Activated CD4-positive, alpha-beta T cell treated with anti-CD3 and anti-CD28 coated beads for 36 hours (primary cell): Measurements from ENCODE around the gene RABIF. TPM values are rescaled to one million over a fixed set of nuclear protein-coding genes. Genes with fewer than 3 reads are reported as not detected.

Experiments used
- ATAC-seq: fragments of 200-7000 bp; cut with Tn5 transposase; one replicate; pipeline ENCODE4 v1.10.0; 2021; ENCODE audit warnings: mild to moderate bottlenecking, moderate library complexity
- CTCF ChIA-PET: fragments of 350-600 bp; sonication (Branson Sonifier 250); formaldehyde crosslinking; loops from one replicate; lab custom pipeline; 2021; ENCODE audit warnings: antibody characterized with exemption; lab: Charles Lee
- POLR2A ChIA-PET: fragments of 350-600 bp; sonication (Branson Sonifier 250); formaldehyde crosslinking; loops from one replicate; lab custom pipeline; 2021; ENCODE audit warnings: antibody characterized with exemption, inconsistent platforms; lab: Charles Lee
- DNase-seq: peaks from one replicate; pipeline ENCODE4 v3.0.0-alpha.2; 2020
- H3K27ac Mint-ChIP-seq: one replicate; pipeline ENCODE4 v1.8.0; 2021; ENCODE audit warnings: mixed read lengths
- H3K27me3 Mint-ChIP-seq: one replicate; pipeline ENCODE4 v1.8.0; 2021; ENCODE audit warnings: mixed read lengths
- H3K36me3 Mint-ChIP-seq: one replicate; pipeline ENCODE4 v1.8.0; 2021; ENCODE audit warnings: low read depth, mixed read lengths
- H3K4me1 Mint-ChIP-seq: one replicate; pipeline ENCODE4 v1.8.0; 2021; ENCODE audit warnings: mixed read lengths
- H3K4me3 Mint-ChIP-seq: one replicate; pipeline ENCODE4 v1.8.0; 2021; ENCODE audit warnings: mild to moderate bottlenecking, moderate library complexity, mixed read lengths
- H3K9me3 Mint-ChIP-seq: one replicate; pipeline ENCODE4 v1.8.0; 2021; ENCODE audit warnings: low read depth, mixed read lengths
- intact Hi-C, 2 experiments: fragments of 100-400 bp; cut with DNase I in 1 of 2; cut with micrococcal nuclease in 1 of 2; formaldehyde crosslinking; loops; one replicate each; pipeline versions ENCODE4 v1.14.2 to v1.15.1; 2022 to 2024; cut with DNase I, micrococcal nuclease
- total RNA-seq, 2 experiments: library from RNA; stranded (reverse); gene quantifications; one replicate each; pipeline ENCODE4 v1.2.3, GENCODE V29; 2021

RABIF gene
- total RNA-seq, 2 experiments from 2014 or later: 6.8 to 7.4 TPM

GRCh38 chr1:202852163-202852904 is 36.6 kb downstream of the RABIF start:
- H3K27ac Mint-ChIP-seq: no peak overlapping the region
- intact Hi-C loops: loop anchor here (2.0 kb wide), 2 partner anchors 102 to 130 kb away; no protein-coding TSS in a partner anchor
- peak; percentile 70 for DNase-seq
- POLR2A ChIA-PET: no interaction called here
- no peak overlapping the region for H3K4me3 Mint-ChIP-seq
- CTCF ChIA-PET: interaction anchor here (0.6 to 1.2 kb wide), 6 partner anchors 12 to 744 kb away, joined by 3 to 9 read pairs (median 3); no protein-coding TSS in a partner anchor
- peaks cover 6% of the 10 kb centered on the region for H3K4me1 Mint-ChIP-seq
- no peaks in the 10 kb centered on the region for H3K27me3 Mint-ChIP-seq
- peak; percentile 80 for ATAC-seq
- H3K36me3 Mint-ChIP-seq: no peaks in the 10 kb centered on the region
- no peaks in the 10 kb centered on the region for H3K9me3 Mint-ChIP-seq

- Mint-ChIP-seq H3K4me1 (peaks cover 6% of the 10 kb centered on the region), H3K4me3 (no peak overlapping the region), H3K27me3 (peaks cover 2% of the 10 kb centered on the region), H3K9me3 (no peaks in the 10 kb centered on the region), H3K27ac (no peak overlapping the region), H3K36me3 (no peaks in the 10 kb centered on the region)
- ChIA-PET POLR2A (interaction anchor here (0.6 kb wide), 1 partner anchor 546 kb away, joined by 3 read pairs; no protein-coding TSS in a partner anchor), CTCF (interaction anchor here (0.7 to 1.2 kb wide), 3 partner anchors 100 to 366 kb away, joined by 3 to 9 read pairs (median 3); no protein-coding TSS in a partner anchor)
- DNase-seq: no peak
- intact Hi-C loops: no loop called here
- no peak for ATAC-seq
These were observed 38.2 kb downstream of the RABIF start for GRCh38 chr1:202850593-202851362.

DNA sequence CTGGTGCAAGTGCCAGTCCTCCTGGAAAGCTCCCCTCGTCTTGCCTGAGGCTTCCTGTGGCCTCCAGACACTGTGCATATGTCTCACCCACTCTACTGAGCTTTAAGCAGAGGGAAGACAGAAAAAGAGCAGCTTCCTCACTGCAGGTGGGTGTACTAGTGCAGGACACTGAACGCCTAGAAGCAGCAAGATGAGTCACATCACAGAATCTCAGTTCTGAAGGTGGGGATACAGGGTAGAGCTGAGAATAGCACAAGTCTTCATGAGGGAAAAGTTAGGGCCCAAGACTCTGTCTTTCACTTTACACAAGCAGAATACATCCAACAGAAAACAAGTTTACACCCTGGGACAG is 40.8 kb downstream of the RABIF start:
- ATAC-seq (peak; percentile 83), DNase-seq (no peak)
- intact Hi-C loops: no loop called here
- Mint-ChIP-seq H3K4me1 (peaks cover 6% of the 10 kb centered on the region), H3K4me3 (no peak overlapping the region), H3K9me3 (no peaks in the 10 kb centered on the region), H3K27ac (no peak overlapping the region), H3K27me3 (peaks cover 2% of the 10 kb centered on the region), H3K36me3 (no peaks in the 10 kb centered on the region)
- ChIA-PET CTCF (interaction anchor here (0.6 to 2.0 kb wide), 3 partner anchors 42 to 191 kb away, joined by 3 to 7 read pairs (median 3); no protein-coding TSS in a partner anchor), POLR2A (interaction anchor here (0.6 kb wide), 1 partner anchor 105 kb away, joined by 4 read pairs; no protein-coding TSS in a partner anchor)

- intact Hi-C loops: no loop called here
- no peak overlapping the region for H3K27ac Mint-ChIP-seq
- no peak overlapping the region for H3K4me3 Mint-ChIP-seq
- ChIA-PET POLR2A (interaction anchor here (0.7 kb wide), 1 partner anchor 689 kb away, joined by 3 read pairs; no protein-coding TSS in a partner anchor), CTCF (no interaction called here)
- ATAC-seq (no peak), DNase-seq (no peak)
- H3K36me3 Mint-ChIP-seq: no peaks in the 10 kb centered on the region
- H3K27me3 Mint-ChIP-seq: peaks cover 2% of the 10 kb centered on the region
- H3K4me1 Mint-ChIP-seq: peaks cover 6% of the 10 kb centered on the region
- H3K9me3 Mint-ChIP-seq: no peaks in the 10 kb centered on the region
These were observed 44.0 kb downstream of the RABIF start for GRCh38 chr1:202844935-202845334.

DNA sequence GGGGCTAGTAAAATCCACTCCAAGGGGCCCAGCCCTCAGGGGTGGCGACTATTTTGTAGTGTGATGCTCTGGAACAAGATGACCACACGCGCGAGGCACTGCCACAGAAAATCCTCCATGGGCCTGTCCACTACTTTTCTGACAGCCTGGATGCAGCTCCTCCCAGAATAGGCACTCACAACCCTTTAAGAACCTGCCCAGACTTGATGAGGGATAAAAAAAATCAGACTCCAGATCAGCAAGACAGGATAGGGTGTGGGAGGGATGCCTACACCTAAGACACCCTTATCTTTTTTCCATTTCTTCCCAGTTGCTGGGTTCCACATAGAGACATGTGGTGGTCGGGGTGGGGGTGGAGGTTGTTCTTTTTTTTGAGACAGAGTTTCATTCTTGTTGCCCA is 44.7 kb downstream of the RABIF start:
- no peak for DNase-seq
- Mint-ChIP-seq H3K27me3 (peaks cover 2% of the 10 kb centered on the region), H3K9me3 (no peaks in the 10 kb centered on the region), H3K4me1 (peaks cover 6% of the 10 kb centered on the region), H3K27ac (no peak overlapping the region), H3K36me3 (no peaks in the 10 kb centered on the region), H3K4me3 (no peak overlapping the region)
- no peak for ATAC-seq
- ChIA-PET CTCF (no interaction called here), POLR2A (no interaction called here)
- intact Hi-C loops: no loop called here

DNA sequence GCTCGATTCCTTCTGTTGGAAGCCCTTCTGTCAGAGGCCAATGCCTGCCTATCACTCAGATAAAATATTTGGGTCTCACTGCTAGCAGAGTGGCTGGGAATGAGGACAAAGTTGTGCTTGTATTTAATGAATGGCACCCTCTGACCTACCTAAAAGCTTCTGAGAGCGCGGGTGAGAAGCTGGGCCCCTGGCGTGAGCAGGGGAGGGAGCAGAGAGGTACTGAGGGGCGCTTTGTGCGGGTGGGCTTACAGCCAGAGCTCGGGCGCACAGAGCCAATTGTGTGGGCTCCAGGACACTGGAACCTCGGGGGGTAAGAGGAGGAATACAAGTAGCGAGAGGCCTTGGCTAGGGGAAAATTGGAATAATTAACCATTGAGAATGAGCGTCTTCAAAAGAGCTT is 45.9 kb downstream of the RABIF start:
- intact Hi-C loops: no loop called here
- Mint-ChIP-seq H3K27ac (no peak overlapping the region), H3K27me3 (peaks cover 2% of the 10 kb centered on the region), H3K4me3 (no peak overlapping the region), H3K9me3 (no peaks in the 10 kb centered on the region), H3K36me3 (no peaks in the 10 kb centered on the region), H3K4me1 (peaks cover 3% of the 10 kb centered on the region)
- ATAC-seq (no peak), DNase-seq (no peak)
- ChIA-PET CTCF (interaction anchor here (0.5 kb wide), 1 partner anchor 40 kb away, joined by 3 read pairs; no protein-coding TSS in a partner anchor), POLR2A (no interaction called here)

DNA sequence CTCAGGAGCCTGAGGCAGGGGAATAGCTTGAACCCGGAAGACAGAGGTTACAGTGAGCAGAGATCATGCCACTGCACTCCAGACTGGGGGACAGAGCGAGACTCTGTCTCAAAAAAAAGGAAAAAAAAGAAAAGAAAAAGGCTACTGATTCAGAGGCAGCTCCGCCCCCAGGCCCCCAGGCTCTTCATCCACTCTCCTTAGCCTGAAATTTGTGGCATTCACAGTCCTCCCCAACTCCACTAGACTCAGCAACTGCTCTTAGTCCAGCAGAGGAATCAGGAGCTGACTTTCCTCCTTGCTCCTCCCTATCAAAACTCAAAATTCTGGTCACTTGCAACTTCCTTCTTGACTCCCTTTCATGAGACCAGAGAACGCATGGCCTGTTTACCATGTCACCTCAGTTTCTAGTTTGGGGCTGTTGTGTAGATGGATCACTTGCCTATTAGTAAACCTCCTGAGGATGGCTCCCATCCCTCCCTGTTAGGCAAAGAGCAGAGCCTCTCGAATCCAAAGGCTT is 51.1 kb downstream of the RABIF start:
- no peak overlapping the region for H3K27ac Mint-ChIP-seq
- no peaks in the 10 kb centered on the region for H3K9me3 Mint-ChIP-seq
- H3K36me3 Mint-ChIP-seq: no peaks in the 10 kb centered on the region
- no peak overlapping the region for H3K4me3 Mint-ChIP-seq
- H3K27me3 Mint-ChIP-seq: no peaks in the 10 kb centered on the region
- DNase-seq: no peak
- POLR2A ChIA-PET: no interaction called here
- intact Hi-C loops: no loop called here
- no peak for ATAC-seq
- CTCF ChIA-PET: interaction anchor here (1.0 to 2.2 kb wide), 2 partner anchors 14 to 28 kb away, joined by 3 to 7 read pairs; no protein-coding TSS in a partner anchor
- peaks cover 34% of the 10 kb centered on the region for H3K4me1 Mint-ChIP-seq

DNA sequence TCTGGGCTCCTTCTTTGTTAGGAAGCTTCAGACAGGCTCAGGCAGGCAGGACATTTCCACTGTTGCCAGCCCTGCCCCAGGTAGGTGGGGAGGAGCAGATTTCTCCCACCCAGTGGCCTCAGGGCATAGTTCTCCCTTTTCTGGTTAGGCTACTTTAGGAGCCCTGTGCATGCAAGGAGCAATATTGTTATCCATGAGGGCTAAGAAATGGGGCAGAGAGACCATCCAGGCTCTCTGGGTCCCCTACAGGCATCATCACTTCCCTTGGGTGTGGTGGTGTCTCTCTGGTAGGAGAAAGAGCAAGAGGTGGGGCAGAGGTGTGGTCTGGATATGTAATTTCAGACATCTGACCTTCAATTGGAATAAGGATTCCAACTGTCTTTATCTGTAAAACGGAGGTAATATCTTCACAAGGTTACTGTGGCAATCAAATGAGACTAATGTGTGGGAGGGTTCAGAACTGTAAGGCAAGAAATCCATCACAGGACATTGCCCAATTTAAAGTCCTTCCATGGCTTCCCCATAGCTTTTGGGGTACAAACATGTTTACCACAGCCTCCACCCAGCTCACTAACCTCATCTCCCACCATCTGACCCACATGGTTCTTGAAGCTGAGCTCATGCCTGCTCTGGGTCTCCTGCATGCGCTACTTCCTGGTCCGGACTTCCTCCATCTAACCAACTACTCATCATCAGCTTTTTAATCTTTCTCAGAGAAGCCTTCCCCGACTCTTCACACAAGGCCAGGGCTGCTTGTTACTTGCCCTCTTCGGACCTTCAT is 52.1 kb downstream of the RABIF start:
- ChIA-PET CTCF (interaction anchor here (0.6 to 2.2 kb wide), 4 partner anchors 10 to 94 kb away, joined by 3 to 7 read pairs (median 4); no protein-coding TSS in a partner anchor), POLR2A (no interaction called here)
- Mint-ChIP-seq H3K36me3 (no peaks in the 10 kb centered on the region), H3K4me3 (no peak overlapping the region), H3K27ac (no peak overlapping the region), H3K9me3 (no peaks in the 10 kb centered on the region), H3K4me1 (peaks cover 34% of the 10 kb centered on the region), H3K27me3 (no peaks in the 10 kb centered on the region)
- ATAC-seq: no peak
- intact Hi-C loops: no loop called here
- DNase-seq: no peak

DNA sequence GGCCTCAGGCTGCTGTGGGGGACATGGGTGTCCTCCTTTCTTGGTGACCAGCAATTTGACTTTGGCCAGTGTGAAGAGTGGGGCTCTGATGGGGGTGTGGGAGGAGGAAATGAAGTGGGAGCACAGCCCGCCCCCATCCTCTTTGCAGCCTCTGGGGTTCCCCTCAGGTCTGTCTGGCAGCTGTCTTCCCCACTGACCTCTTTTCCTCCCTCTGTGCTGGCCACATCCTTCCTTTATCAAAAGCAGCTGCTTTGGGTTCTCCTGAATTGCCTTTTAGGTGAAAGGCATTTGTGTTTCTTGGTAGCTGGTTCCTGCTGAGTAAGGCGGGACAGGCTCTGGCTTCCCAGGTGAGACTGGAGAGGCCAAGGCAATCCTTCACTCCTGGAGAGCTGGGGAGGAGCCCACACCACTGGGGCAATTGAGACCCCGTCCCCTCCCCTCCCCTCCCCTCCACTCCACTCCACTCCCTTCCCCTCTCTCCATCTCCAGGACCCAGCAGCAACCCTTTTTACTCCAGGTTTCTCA is 53.3 kb downstream of the RABIF start:
- CTCF ChIA-PET: interaction anchor here (0.6 to 2.2 kb wide), 4 partner anchors 9 to 1327 kb away, joined by 3 to 7 read pairs (median 4); no protein-coding TSS in a partner anchor
- no peaks in the 10 kb centered on the region for H3K36me3 Mint-ChIP-seq
- no peaks in the 10 kb centered on the region for H3K9me3 Mint-ChIP-seq
- ATAC-seq (peak; percentile 67), DNase-seq (peak; percentile 35)
- intact Hi-C loops: no loop called here
- H3K27ac Mint-ChIP-seq: no peak overlapping the region
- H3K4me3 Mint-ChIP-seq: no peak overlapping the region
- H3K4me1 Mint-ChIP-seq: peaks cover 34% of the 10 kb centered on the region
- no peaks in the 10 kb centered on the region for H3K27me3 Mint-ChIP-seq
- POLR2A ChIA-PET: no interaction called here

- H3K27ac Mint-ChIP-seq: peak overlapping the region; percentile 27
- CTCF ChIA-PET: interaction anchor here (0.6 to 1.3 kb wide), 2 partner anchors 14 to 1328 kb away, joined by 3 read pairs; no protein-coding TSS in a partner anchor
- no peaks in the 10 kb centered on the region for H3K36me3 Mint-ChIP-seq
- intact Hi-C loops: no loop called here
- ATAC-seq (peak; percentile 79), DNase-seq (peak; percentile 67)
- H3K9me3 Mint-ChIP-seq: no peaks in the 10 kb centered on the region
- POLR2A ChIA-PET: no interaction called here
- H3K4me1 Mint-ChIP-seq: peaks cover 34% of the 10 kb centered on the region
- H3K4me3 Mint-ChIP-seq: no peak overlapping the region
- H3K27me3 Mint-ChIP-seq: no peaks in the 10 kb centered on the region
These were observed 54.0 kb downstream of the RABIF start for GRCh38 chr1:202834771-202835547.
